AG04450 (cell line): ENCODE measurements around the gene RASSF7. TPM values are rescaled to one million over a fixed set of nuclear protein-coding genes. Genes with fewer than 3 reads are reported as not detected.

ENCODE experiments used
- CTCF ChIA-PET: fragments of 300-600, 350-600 bp; formaldehyde crosslinking; extraction: SDS; loops from one replicate; lab custom pipeline; 2022; ENCODE audit warnings: antibody characterized with exemption, inconsistent platforms; lab: Charles Lee
- POLR2A ChIA-PET: fragments of 350-600 bp; formaldehyde crosslinking; extraction: SDS; loops from one replicate; lab custom pipeline; 2021; ENCODE audit warnings: antibody characterized with exemption, inconsistent platforms; lab: Yijun Ruan, JAX
- DNase-seq: peaks from one replicate; pipeline ENCODE4 v3.0.0-alpha.2; 2011; ENCODE audit warnings: low read depth, low spot score
- H3K27ac ChIP-seq: one replicate; pipeline ENCODE4 v1.5.1; 2012; ENCODE audit warnings: low read depth, low read length, control low read depth
- H3K27me3 ChIP-seq: one replicate; pipeline ENCODE4 v1.6.0; 2012; ENCODE audit warnings: low read length; ENCODE audit not compliant: control insufficient read depth, insufficient read depth
- H3K4me3 ChIP-seq: 2 replicates; pipeline ENCODE4 v1.5.1; 2011; ENCODE audit warnings: mild to moderate bottlenecking, low read depth, low read length, control low read depth
- H3K9me3 ChIP-seq: 2 replicates; pipeline ENCODE4 v1.5.1; 2012; ENCODE audit warnings: low read length; ENCODE audit not compliant: control insufficient read depth, insufficient read depth
- CTCF ChIP-seq: IDR thresholded peaks from 2 replicates; pipeline ENCODE4 v1.5.1; 2011; ENCODE audit warnings: low read depth, low read length, control low read depth, inconsistent platforms
- polyA plus RNA-seq: library from polyadenylated mRNA; depleted of rRNA; stranded (reverse); fragments of >200 nt; gene quantifications from 2 replicates; pipeline ENCODE4 v1.2.3, GENCODE V29; 2011

RASSF7 gene
- polyA plus RNA-seq, 1 experiment: 2.5 TPM

- H3K27me3 ChIP-seq: peaks cover 41% of the 10 kb centered on the region
- H3K4me3 ChIP-seq: no peak overlapping the region
- no peak overlapping the region for H3K27ac ChIP-seq
- peaks cover 3% of the 10 kb centered on the region; the same call in 1 of the 2 replicates for H3K9me3 ChIP-seq
- ChIA-PET CTCF (no interaction called here), POLR2A (no interaction called here)
- TF ChIP-seq CTCF: no peak
- no peak for DNase-seq
These were observed 1.6 kb upstream of the RASSF7 start for GRCh38 chr11:559020-559620.

GRCh38 chr11:559712-560304, 962 bp upstream of the RASSF7 start:
- peaks cover 36% of the 10 kb centered on the region for H3K27me3 ChIP-seq
- H3K9me3 ChIP-seq: peaks cover 3% of the 10 kb centered on the region; the same call in 1 of the 2 replicates
- DNase-seq: no peak
- no peak overlapping the region for H3K27ac ChIP-seq
- ChIA-PET CTCF (interaction anchor here (0.5 kb wide), 1 partner anchor 216 kb away, joined by 3 read pairs; no protein-coding TSS in a partner anchor), POLR2A (no interaction called here)
- no peak for TF ChIP-seq CTCF
- H3K4me3 ChIP-seq: peak overlapping the region; percentile 63

- no peak for DNase-seq
- H3K4me3 ChIP-seq: peak overlapping the region; percentile 63
- H3K27ac ChIP-seq: no peak overlapping the region
- POLR2A ChIA-PET: no interaction called here
- CTCF ChIA-PET: no interaction called here
- peaks cover 30% of the 10 kb centered on the region for H3K27me3 ChIP-seq
- TF ChIP-seq CTCF: no peak
- peaks cover under 1% of the 10 kb centered on the region; the same call in 1 of the 2 replicates for H3K9me3 ChIP-seq
These were observed 606 bp downstream of the RASSF7 start for GRCh38 chr11:561148-562003.

GRCh38 chr11:562046-562645, 1.4 kb downstream of the RASSF7 start:
- H3K9me3 ChIP-seq: no peaks in the 10 kb centered on the region; the same call in 1 of the 2 replicates
- no peak overlapping the region for H3K27ac ChIP-seq
- peaks cover 22% of the 10 kb centered on the region for H3K27me3 ChIP-seq
- POLR2A ChIA-PET: no interaction called here
- no peak for DNase-seq
- TF ChIP-seq CTCF: no peak
- CTCF ChIA-PET: no interaction called here
- no peak overlapping the region; the same call in 1 of the 2 replicates for H3K4me3 ChIP-seq
